ENCODE measurements around the gene USP21. TPM values are rescaled to one million over a fixed set of nuclear protein-coding genes. Genes with fewer than 3 reads are reported as not detected.

USP21 gene
- total RNA-seq, 1 donor from 2014 or later: 48.8 TPM

- TF ChIP-seq CTCF (IDR thresholded peaks at IDR 0.05; ENCODE audit: unreplicated experiment): no peak
Measured at GRCh38 chr1:161162052-161162451, 2.8 kb downstream of the USP21 start.

GRCh38 chr1:161162806-161163205, 3.5 kb downstream of the USP21 start:
- Mint-ChIP-seq H3K27ac (no peak overlapping the region), H3K27me3 (no peaks in the 10 kb centered on the region), H3K9me3 (ENCODE audit: low read depth) (no peaks in the 10 kb centered on the region), H3K4me1 (ENCODE audit: low read depth) (peaks cover 23% of the 10 kb centered on the region), H3K4me3 (ENCODE audit: low read depth) (no peak overlapping the region), H3K36me3 (ENCODE audit: insufficient read depth) (peaks cover 24% of the 10 kb centered on the region)
- TF ChIP-seq CTCF (IDR thresholded peaks at IDR 0.05; ENCODE audit: unreplicated experiment): no peak
- DNase-seq (ENCODE audit: low spot score, unreplicated experiment): no peak

More at GRCh38 chr1:161162052-161162451, 2.8 kb downstream of the USP21 start:
- H3K4me3 Mint-ChIP-seq (ENCODE audit: low read depth): peak overlapping the region; percentile 37
- H3K27me3 Mint-ChIP-seq: no peaks in the 10 kb centered on the region
- peaks cover 29% of the 10 kb centered on the region for H3K36me3 Mint-ChIP-seq (ENCODE audit: insufficient read depth)
- no peaks in the 10 kb centered on the region for H3K9me3 Mint-ChIP-seq (ENCODE audit: low read depth)
- no peak for DNase-seq (ENCODE audit: low spot score, unreplicated experiment)
- H3K27ac Mint-ChIP-seq: peak overlapping the region; percentile 78
- H3K4me1 Mint-ChIP-seq (ENCODE audit: low read depth): peaks cover 19% of the 10 kb centered on the region

GRCh38 chr1:161163793-161164192, 4.5 kb downstream of the USP21 start:
- H3K27me3 Mint-ChIP-seq: no peaks in the 10 kb centered on the region
- peaks cover 24% of the 10 kb centered on the region for H3K36me3 Mint-ChIP-seq (ENCODE audit: insufficient read depth)
- no peak for TF ChIP-seq CTCF (IDR thresholded peaks at IDR 0.05; ENCODE audit: unreplicated experiment)
- no peaks in the 10 kb centered on the region for H3K9me3 Mint-ChIP-seq (ENCODE audit: low read depth)
- no peak overlapping the region for H3K4me3 Mint-ChIP-seq (ENCODE audit: low read depth)
- peaks cover 23% of the 10 kb centered on the region for H3K4me1 Mint-ChIP-seq (ENCODE audit: low read depth)
- H3K27ac Mint-ChIP-seq: peak overlapping the region; percentile 7
- no peak for DNase-seq (ENCODE audit: low spot score, unreplicated experiment)

- Mint-ChIP-seq H3K27me3 (no peaks in the 10 kb centered on the region), H3K4me1 (ENCODE audit: low read depth) (peaks cover 20% of the 10 kb centered on the region), H3K36me3 (ENCODE audit: insufficient read depth) (peaks cover 29% of the 10 kb centered on the region), H3K27ac (peak overlapping the region; percentile 69), H3K9me3 (ENCODE audit: low read depth) (no peaks in the 10 kb centered on the region), H3K4me3 (ENCODE audit: low read depth) (peak overlapping the region; percentile 38)
- no peak for DNase-seq (ENCODE audit: low spot score, unreplicated experiment)
- no peak for TF ChIP-seq CTCF (IDR thresholded peaks at IDR 0.05; ENCODE audit: unreplicated experiment)
Measured at GRCh38 chr1:161164901-161165610, 5.8 kb downstream of the USP21 start.

GRCh38 chr1:161165742-161166668, 6.7 kb downstream of the USP21 start, which contains the start of gene PPOX:
Gene PPOX (plus strand): TSS chr1:161166426. CDS start chr1:161166848, 422 bp downstream.
- Mint-ChIP-seq H3K36me3 (ENCODE audit: insufficient read depth) (peaks cover 30% of the 10 kb centered on the region), H3K4me1 (ENCODE audit: low read depth) (peaks cover 17% of the 10 kb centered on the region), H3K4me3 (ENCODE audit: low read depth) (peak within 1 kb of the TSS; percentile 87), H3K27me3 (no peaks in the 10 kb centered on the region), H3K27ac (peak within 1 kb of the TSS; percentile 95), H3K9me3 (ENCODE audit: low read depth) (no peaks in the 10 kb centered on the region)
- peak; percentile 81 for DNase-seq (ENCODE audit: low spot score, unreplicated experiment)
- peak; percentile 49 for TF ChIP-seq CTCF (IDR thresholded peaks at IDR 0.05; ENCODE audit: unreplicated experiment)
